GM23338 (cell line): ENCODE results near the gene IFNA17. TPM values are rescaled to one million over a fixed set of nuclear protein-coding genes. Genes with fewer than 3 reads are reported as not detected.
A peak's percentile ranks its signal among the peaks of the same experiment; 100 is the strongest.

ENCODE experiments used
- ATAC-seq: fragments of 200-7000 bp; cut with Tn5 transposase; 3 replicates; pipeline ENCODE4 v1.9.1; 2020
- DNase-seq: peaks from one replicate; pipeline ENCODE4 v3.0.0-alpha.2; 2015; ENCODE audit warnings: low spot score
- H2AFZ ChIP-seq: fragments of 200-600 bp; sonication (generic); 2 replicates; pipeline ENCODE4 v1.8.0; 2016; ENCODE audit warnings: antibody characterized with exemption, mild to moderate bottlenecking, moderate library complexity
- H3F3A ChIP-seq: fragments of 200-600 bp; sonication (generic); replicated peaks from 2 replicates; pipeline ENCODE4 v1.8.0; 2017; ENCODE audit warnings: antibody characterized with exemption, mixed run types, low read depth
- H3K27ac ChIP-seq: fragments of 200-600 bp; sonication (generic); 2 replicates; pipeline ENCODE4 v1.6.1; 2016; ENCODE audit warnings: low read depth
- H3K27me3 ChIP-seq: fragments of 200-600 bp; sonication (generic); 2 replicates; pipeline ENCODE4 v1.8.0; 2016; ENCODE audit warnings: mild to moderate bottlenecking, mixed run types, moderate library complexity; ENCODE audit not compliant: insufficient read depth
- H3K36me3 ChIP-seq: fragments of 200-600 bp; sonication (generic); 2 replicates; pipeline ENCODE4 v1.8.0; 2016; ENCODE audit warnings: mild to moderate bottlenecking; ENCODE audit not compliant: insufficient read depth
- H3K4me1 ChIP-seq: fragments of 200-600 bp; sonication (generic); 2 replicates; pipeline ENCODE4 v1.8.0; 2016; ENCODE audit warnings: mild to moderate bottlenecking, moderate library complexity; ENCODE audit not compliant: insufficient read depth
- H3K4me2 ChIP-seq: fragments of 200-600 bp; sonication (generic); 2 replicates; pipeline ENCODE4 v1.7.1; 2017; ENCODE audit warnings: mixed run types
- H3K4me3 ChIP-seq: fragments of 200-600 bp; sonication (generic); 2 replicates; pipeline ENCODE4 v1.6.1; 2016; ENCODE audit warnings: mixed run types
- H3K79me2 ChIP-seq: fragments of 200-600 bp; sonication (generic); replicated peaks from 2 replicates; pipeline ENCODE4 v1.8.0; 2017; ENCODE audit warnings: mild to moderate bottlenecking; ENCODE audit not compliant: insufficient read depth
- H3K9me2 ChIP-seq: fragments of 200-600 bp; sonication (generic); 2 replicates; pipeline ENCODE4 v1.8.0; 2017; ENCODE audit not compliant: insufficient read depth
- H4K20me1 ChIP-seq: fragments of 200-600 bp; sonication (generic); replicated peaks from 2 replicates; pipeline ENCODE4 v1.8.0; 2017; ENCODE audit warnings: mild to moderate bottlenecking; ENCODE audit not compliant: insufficient read depth
- H3K27ac Mint-ChIP-seq: 2 replicates; pipeline ENCODE4 v1.8.0; 2020; ENCODE audit warnings: inconsistent platforms, mild to moderate bottlenecking, moderate library complexity, mixed read lengths
- H3K27me3 Mint-ChIP-seq: 3 replicates; pipeline ENCODE4 v1.8.0; 2022; ENCODE audit warnings: low read depth, mild to moderate bottlenecking, moderate library complexity, mixed read lengths, inconsistent platforms; ENCODE audit not compliant: insufficient read depth, poor library complexity
- H3K36me3 Mint-ChIP-seq: 3 replicates; pipeline ENCODE4 v1.8.0; 2021; ENCODE audit warnings: low read depth, mild to moderate bottlenecking, inconsistent platforms, moderate library complexity, mixed read lengths
- H3K4me1 Mint-ChIP-seq: 3 replicates; pipeline ENCODE4 v1.8.0; 2020; ENCODE audit warnings: mild to moderate bottlenecking, inconsistent platforms, mixed read lengths
- H3K4me3 Mint-ChIP-seq: 3 replicates; pipeline ENCODE4 v1.8.0; 2021; ENCODE audit warnings: moderate library complexity, mild to moderate bottlenecking, inconsistent platforms, mixed read lengths
- H3K9me3 Mint-ChIP-seq: 3 replicates; pipeline ENCODE4 v1.8.0; 2020; ENCODE audit warnings: moderate library complexity, mild to moderate bottlenecking, inconsistent platforms, mixed read lengths
- CREB1 ChIP-seq: fragments of 250-450 bp; sonication (Bioruptor Pico); IDR thresholded peaks from 2 replicates; pipeline ENCODE4 v1.5.0; 2020; ENCODE audit warnings: low read depth, mild to moderate bottlenecking, moderate library complexity
- CTCF ChIP-seq, 2 experiments: fragments of 200-600 bp in 1 of 2; sonication (generic) in 1 of 2; conservative IDR thresholded peaks; 2 replicates each; pipeline versions ENCODE4 v1.5.1 to v1.6.1; 2016 to 2017; ENCODE audit warnings: antibody characterized with exemption in 2 of 2, low read depth in 2 of 2, mild to moderate bottlenecking in 2 of 2, moderate library complexity in 1 of 2
- EZH2 ChIP-seq: fragments of 200-600 bp; sonication (generic); IDR thresholded peaks from one replicate; pipeline ENCODE4 v1.8.0; 2017; ENCODE audit warnings: antibody characterized with exemption, mild to moderate bottlenecking, low read depth; ENCODE audit not compliant: unreplicated experiment
- JUNB ChIP-seq: IDR thresholded peaks from one replicate; pipeline ENCODE4 v1.6.1; 2016; ENCODE audit warnings: antibody characterized with exemption; ENCODE audit not compliant: unreplicated experiment
- POLR2AphosphoS5 ChIP-seq: IDR thresholded peaks from 2 replicates; pipeline ENCODE4 v1.6.1; 2016; ENCODE audit warnings: antibody characterized with exemption, low read depth
- polyA plus RNA-seq: library from polyadenylated mRNA; unstranded; fragments of >200 nt; fragmentation: Nextera tagmentation; extraction: Ambion mirVana; gene quantifications from 2 replicates; pipeline ENCODE4 v1.2.1, GENCODE V29; 2016
- total RNA-seq: library from RNA; depleted of rRNA; stranded (reverse); fragments of >200 nt; shearing (Covaris generic); gene quantifications from 2 replicates; pipeline ENCODE4 v1.2.3, GENCODE V29; 2014

The IFNA17 gene
- total and polyA plus RNA-seq, 2 experiments from 2014 or later, result not detected

GRCh38 chr9:21267485-21268346 is 39.7 kb upstream of the IFNA17 start:
- Histone ChIP-seq H3F3A (no peaks in the 10 kb centered on the region), H2AFZ (no peak overlapping the region), H3K4me3 (no peak overlapping the region), H3K4me1 (no peaks in the 10 kb centered on the region), H3K4me2 (no peak overlapping the region), H3K27ac (no peak overlapping the region), H3K9me2 (no peaks in the 10 kb centered on the region), H4K20me1 (no peaks in the 10 kb centered on the region; the same call in 1 of the 2 replicates), H3K27me3 (peaks cover 92% of the 10 kb centered on the region), H3K36me3 (no peaks in the 10 kb centered on the region), H3K79me2 (no peaks in the 10 kb centered on the region)
- H3K27ac Mint-ChIP-seq, result no peak overlapping the region
- ATAC-seq (no peak), DNase-seq (no peak)
- TF ChIP-seq JUNB (no peak), CREB1 (CRISPR knock-in tag) (no peak)
- H3K4me3 Mint-ChIP-seq, result no peak overlapping the region
- H3K27me3 Mint-ChIP-seq, result peaks cover 74% of the 10 kb centered on the region
- no peaks in the 10 kb centered on the region for H3K36me3 Mint-ChIP-seq
- H3K9me3 Mint-ChIP-seq, result peaks cover 5% of the 10 kb centered on the region; the same call in 2 of the 3 replicates
- H3K4me1 Mint-ChIP-seq, result peaks cover 5% of the 10 kb centered on the region; the same call in 1 of the 3 replicates

GRCh38 chr9:21266733-21267484 is 38.9 kb upstream of the IFNA17 start:
- H3K27ac Mint-ChIP-seq, result no peak overlapping the region
- peaks cover 100% of the 10 kb centered on the region for H3K27me3 ChIP-seq
- peaks cover 5% of the 10 kb centered on the region; the same call in 1 of the 3 replicates for H3K4me1 Mint-ChIP-seq
- peaks cover 74% of the 10 kb centered on the region for H3K27me3 Mint-ChIP-seq
- H3K4me3 Mint-ChIP-seq, result no peak overlapping the region
- no peak overlapping the region for H3K27ac ChIP-seq
- no peaks in the 10 kb centered on the region for H3K4me1 ChIP-seq
- H3K36me3 ChIP-seq, result no peaks in the 10 kb centered on the region
- H3K9me2 ChIP-seq, result no peaks in the 10 kb centered on the region
- H3K36me3 Mint-ChIP-seq, result no peaks in the 10 kb centered on the region
- no peaks in the 10 kb centered on the region for H3F3A ChIP-seq
- H2AFZ ChIP-seq, result no peak overlapping the region
- no peak overlapping the region for H3K4me2 ChIP-seq
- no peak; the same call in 2 of the 3 replicates for ATAC-seq
- no peaks in the 10 kb centered on the region; the same call in 1 of the 2 replicates for H4K20me1 ChIP-seq
- H3K9me3 Mint-ChIP-seq, result peaks cover 5% of the 10 kb centered on the region; the same call in 2 of the 3 replicates
- H3K4me3 ChIP-seq, result no peak overlapping the region
- no peak for TF ChIP-seq POLR2AphosphoS5
- DNase-seq, result peak; percentile 24
- H3K79me2 ChIP-seq, result no peaks in the 10 kb centered on the region

GRCh38 chr9:21265421-21266189 is 37.6 kb upstream of the IFNA17 start:
- Histone ChIP-seq H3F3A (no peaks in the 10 kb centered on the region), H2AFZ (no peak overlapping the region), H3K4me1 (no peaks in the 10 kb centered on the region), H3K36me3 (no peaks in the 10 kb centered on the region), H4K20me1 (no peaks in the 10 kb centered on the region; the same call in 1 of the 2 replicates), H3K79me2 (no peaks in the 10 kb centered on the region), H3K27ac (no peak overlapping the region), H3K4me3 (no peak overlapping the region), H3K9me2 (no peaks in the 10 kb centered on the region), H3K4me2 (no peak overlapping the region), H3K27me3 (peaks cover 100% of the 10 kb centered on the region)
- no peaks in the 10 kb centered on the region; the same call in 1 of the 3 replicates for H3K9me3 Mint-ChIP-seq
- H3K4me1 Mint-ChIP-seq, result peaks cover 5% of the 10 kb centered on the region; the same call in 1 of the 3 replicates
- ATAC-seq, result peak; percentile 48; the same call in 1 of the 3 replicates
- peaks cover 69% of the 10 kb centered on the region for H3K27me3 Mint-ChIP-seq
- TF ChIP-seq EZH2 (no peak), CTCF (conservative IDR thresholded peaks at IDR 0.05; ENCODE audit: low read depth in 2 of 2) (0 out of 4 replicates have a peak, but pooled peaks of 1 of the 2 experiments have one; percentile 14)
- DNase-seq, result peak; percentile 11
- no peak overlapping the region for H3K27ac Mint-ChIP-seq
- H3K36me3 Mint-ChIP-seq, result no peaks in the 10 kb centered on the region
- no peak overlapping the region for H3K4me3 Mint-ChIP-seq
